Neural cell (in vitro differentiated cells): ENCODE results near the gene LEMD2. TPM values are rescaled to one million over a fixed set of nuclear protein-coding genes. Genes with fewer than 3 reads are reported as not detected.

Experiments used
- H2AFZ ChIP-seq: fragments of 200-600, 300-800 bp; sonication (generic), shearing (Covaris generic); 2 replicates; pipeline ENCODE4 v1.6.0; 2014; ENCODE audit warnings: low read depth, mild to moderate bottlenecking, antibody characterized with exemption, low read length, moderate library complexity
- H3F3A ChIP-seq: fragments of 200-600 bp; shearing (Covaris generic); 2 replicates; pipeline ENCODE4 v1.6.1; 2016; ENCODE audit warnings: mild to moderate bottlenecking, moderate library complexity, mixed read lengths, antibody characterized with exemption, low read length; ENCODE audit not compliant: insufficient read depth, poor library complexity, severe bottlenecking
- H3K27ac ChIP-seq: fragments of 200-600, 300-800 bp; sonication (generic), shearing (Covaris generic); 2 replicates; pipeline ENCODE4 v1.5.1; 2014; ENCODE audit warnings: mild to moderate bottlenecking, low read length, moderate library complexity
- H3K27me3 ChIP-seq: fragments of 300-800, 200-600 bp; sonication (generic), shearing (Covaris generic); 2 replicates; pipeline ENCODE4 v1.6.0; 2014; ENCODE audit warnings: mild to moderate bottlenecking, low read depth, low read length, moderate library complexity; ENCODE audit not compliant: insufficient read depth
- H3K36me3 ChIP-seq: fragments of 300-800, 200-600 bp; sonication (generic), shearing (Covaris generic); 2 replicates; pipeline ENCODE4 v1.5.1; 2014; ENCODE audit warnings: mild to moderate bottlenecking, antibody characterized with exemption, low read length, moderate library complexity; ENCODE audit not compliant: insufficient read depth
- H3K4me2 ChIP-seq: fragments of 300-800, 200-600 bp; sonication (generic), shearing (Covaris generic); 2 replicates; pipeline ENCODE4 v1.6.0; 2014; ENCODE audit warnings: mild to moderate bottlenecking, low read length
- H3K4me3 ChIP-seq: fragments of 300-800, 200-600 bp; sonication (generic), shearing (Covaris generic); 2 replicates; pipeline ENCODE4 v1.5.1; 2014; ENCODE audit warnings: mild to moderate bottlenecking, low read length, moderate library complexity
- H3K79me2 ChIP-seq: fragments of 200-600 bp; shearing (Covaris generic); replicated peaks from 2 replicates; pipeline ENCODE4 v1.6.0; 2014; ENCODE audit warnings: mild to moderate bottlenecking, low read length, moderate library complexity; ENCODE audit not compliant: insufficient read depth
- H3K9ac ChIP-seq: fragments of 300-800, 200-600 bp; sonication (generic), shearing (Covaris generic); 2 replicates; pipeline ENCODE4 v1.6.1; 2016; ENCODE audit warnings: mild to moderate bottlenecking, low read length, mixed read lengths
- H3K9me2 ChIP-seq: fragments of 200-600 bp; shearing (Covaris generic); 2 replicates; pipeline ENCODE4 v1.6.1; 2016; ENCODE audit warnings: mild to moderate bottlenecking, low read length, mixed read lengths; ENCODE audit not compliant: insufficient read depth
- H3K9me3 ChIP-seq: fragments of 200-600, 300-800 bp; sonication (generic), shearing (Covaris generic); 2 replicates; pipeline ENCODE4 v1.6.1; 2016; ENCODE audit warnings: mild to moderate bottlenecking, mixed run types, low read length, moderate library complexity, mixed read lengths
- H4K20me1 ChIP-seq: fragments of 200-600 bp; shearing (Covaris generic); 2 replicates; pipeline ENCODE4 v1.6.1; 2016; ENCODE audit warnings: mild to moderate bottlenecking, mixed run types; ENCODE audit not compliant: insufficient read depth
- EP300 ChIP-seq: fragments of 450-650 bp; conservative IDR thresholded peaks from 2 replicates; pipeline ENCODE4 v1.6.1; 2014; ENCODE audit warnings: antibody characterized with exemption, mild to moderate bottlenecking, moderate library complexity; ENCODE audit not compliant: poor library complexity, severe bottlenecking
- EZH2 ChIP-seq: fragments of 200-600, 300-800 bp; shearing (Covaris generic), sonication (generic); IDR thresholded peaks from 2 replicates; pipeline ENCODE4 v1.6.1; 2014; ENCODE audit warnings: antibody characterized with exemption, low read length, borderline replicate concordance, mild to moderate bottlenecking; ENCODE audit not compliant: insufficient read depth, poor library complexity, severe bottlenecking
- MXI1 ChIP-seq: fragments of 450-650 bp; conservative IDR thresholded peaks from 2 replicates; pipeline ENCODE4 v1.6.1; 2014; ENCODE audit warnings: antibody characterized with exemption, mild to moderate bottlenecking; ENCODE audit not compliant: poor library complexity, severe bottlenecking
- POLR2AphosphoS5 ChIP-seq: IDR thresholded peaks from 2 replicates; pipeline ENCODE4 v1.6.1; 2012
- RAD21 ChIP-seq: fragments of 450-650 bp; conservative IDR thresholded peaks from 2 replicates; pipeline ENCODE4 v1.6.1; 2014; ENCODE audit warnings: antibody characterized with exemption, mild to moderate bottlenecking, moderate library complexity
- SMC3 ChIP-seq: fragments of 450-650 bp; conservative IDR thresholded peaks from 2 replicates; pipeline ENCODE4 v1.6.1; 2014; ENCODE audit warnings: antibody characterized with exemption, mild to moderate bottlenecking, moderate library complexity; ENCODE audit not compliant: poor library complexity
- TAF1 ChIP-seq: IDR thresholded peaks from 2 replicates; pipeline ENCODE4 v1.6.1; 2012; ENCODE audit warnings: low read depth
- polyA plus RNA-seq: library from polyadenylated mRNA; depleted of rRNA; stranded (reverse); fragments of >200 nt; gene quantifications from 2 replicates; pipeline ENCODE4 v1.2.3, GENCODE V29; 2014
- TF ChIP-seq, protein P1 (sequence below): IDR thresholded peaks from 2 replicates; pipeline ENCODE4 v1.6.1; 2012; ENCODE audit warnings: borderline replicate concordance
- TF ChIP-seq, protein P2 (sequence below): fragments of 450-650 bp; IDR thresholded peaks from 2 replicates; pipeline ENCODE4 v1.5.1; 2014; ENCODE audit warnings: antibody characterized with exemption, mild to moderate bottlenecking, moderate library complexity; ENCODE audit not compliant: poor library complexity, severe bottlenecking

Gene LEMD2
- polyA plus RNA-seq, 1 donor from 2014 or later = 84.6 TPM

DNA sequence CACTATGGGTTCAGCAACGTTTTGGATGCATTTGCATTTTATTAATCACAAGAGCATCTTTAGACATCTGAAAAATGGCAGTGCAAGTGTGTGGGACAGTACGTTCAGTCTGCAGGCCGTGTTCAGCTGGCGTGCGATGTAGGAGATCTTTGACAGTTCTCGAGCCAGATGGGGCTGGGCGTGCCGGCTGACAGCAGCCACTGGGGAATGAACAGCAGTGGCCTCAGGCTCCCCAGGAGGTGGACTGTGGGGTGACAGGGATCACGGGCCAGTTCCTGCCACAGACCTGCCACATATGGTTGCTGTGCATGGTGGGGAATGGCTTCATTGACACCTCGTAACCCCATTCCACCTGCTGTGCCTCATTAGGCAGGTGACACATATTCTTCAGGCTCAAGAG, 31.3 kb upstream of the LEMD2 start:
- TF ChIP-seq RAD21 (no peak), MXI1 (no peak), SMC3 (no peak), POLR2AphosphoS5 (no peak), EP300 (no peak)
- TF ChIP-seq, protein P1, sequence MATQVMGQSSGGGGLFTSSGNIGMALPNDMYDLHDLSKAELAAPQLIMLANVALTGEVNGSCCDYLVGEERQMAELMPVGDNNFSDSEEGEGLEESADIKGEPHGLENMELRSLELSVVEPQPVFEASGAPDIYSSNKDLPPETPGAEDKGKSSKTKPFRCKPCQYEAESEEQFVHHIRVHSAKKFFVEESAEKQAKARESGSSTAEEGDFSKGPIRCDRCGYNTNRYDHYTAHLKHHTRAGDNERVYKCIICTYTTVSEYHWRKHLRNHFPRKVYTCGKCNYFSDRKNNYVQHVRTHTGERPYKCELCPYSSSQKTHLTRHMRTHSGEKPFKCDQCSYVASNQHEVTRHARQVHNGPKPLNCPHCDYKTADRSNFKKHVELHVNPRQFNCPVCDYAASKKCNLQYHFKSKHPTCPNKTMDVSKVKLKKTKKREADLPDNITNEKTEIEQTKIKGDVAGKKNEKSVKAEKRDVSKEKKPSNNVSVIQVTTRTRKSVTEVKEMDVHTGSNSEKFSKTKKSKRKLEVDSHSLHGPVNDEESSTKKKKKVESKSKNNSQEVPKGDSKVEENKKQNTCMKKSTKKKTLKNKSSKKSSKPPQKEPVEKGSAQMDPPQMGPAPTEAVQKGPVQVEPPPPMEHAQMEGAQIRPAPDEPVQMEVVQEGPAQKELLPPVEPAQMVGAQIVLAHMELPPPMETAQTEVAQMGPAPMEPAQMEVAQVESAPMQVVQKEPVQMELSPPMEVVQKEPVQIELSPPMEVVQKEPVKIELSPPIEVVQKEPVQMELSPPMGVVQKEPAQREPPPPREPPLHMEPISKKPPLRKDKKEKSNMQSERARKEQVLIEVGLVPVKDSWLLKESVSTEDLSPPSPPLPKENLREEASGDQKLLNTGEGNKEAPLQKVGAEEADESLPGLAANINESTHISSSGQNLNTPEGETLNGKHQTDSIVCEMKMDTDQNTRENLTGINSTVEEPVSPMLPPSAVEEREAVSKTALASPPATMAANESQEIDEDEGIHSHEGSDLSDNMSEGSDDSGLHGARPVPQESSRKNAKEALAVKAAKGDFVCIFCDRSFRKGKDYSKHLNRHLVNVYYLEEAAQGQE = no peak
- H4K20me1 ChIP-seq = no peaks in the 10 kb centered on the region

DNA sequence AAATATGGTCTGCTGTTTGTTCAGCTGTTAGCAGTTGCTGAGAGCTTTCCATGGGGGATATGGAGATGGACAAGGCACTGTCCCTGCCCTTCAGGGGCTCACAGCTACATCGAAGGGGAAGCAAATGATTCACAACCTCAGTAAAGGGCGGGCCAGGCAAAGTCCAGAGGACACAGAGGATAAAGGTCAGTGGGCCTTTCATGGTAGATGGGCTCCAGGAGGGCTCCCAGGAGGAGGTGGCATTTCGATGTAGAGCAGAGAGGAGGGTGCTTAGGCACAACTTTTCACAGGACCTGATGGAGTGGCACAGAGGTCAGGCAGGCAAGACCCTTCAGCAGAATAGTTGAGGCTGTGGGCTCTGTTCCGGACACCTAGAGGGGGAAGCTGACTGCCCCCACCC, 30.1 kb upstream of the LEMD2 start:
- no peaks in the 10 kb centered on the region for H3F3A ChIP-seq
- no peaks in the 10 kb centered on the region for H3K9me2 ChIP-seq
- no peaks in the 10 kb centered on the region for H3K9me3 ChIP-seq
- no peak overlapping the region for H3K4me2 ChIP-seq
- no peaks in the 10 kb centered on the region for H4K20me1 ChIP-seq
- H2AFZ ChIP-seq = no peak overlapping the region
- no peak overlapping the region for H3K9ac ChIP-seq
- no peaks in the 10 kb centered on the region for H3K79me2 ChIP-seq
- TF ChIP-seq EP300 = no peak
- no peak overlapping the region for H3K27ac ChIP-seq
- no peaks in the 10 kb centered on the region for H3K27me3 ChIP-seq
- no peaks in the 10 kb centered on the region for H3K36me3 ChIP-seq
- no peak overlapping the region for H3K4me3 ChIP-seq

More for the DNA sequence above, 31.3 kb upstream of the LEMD2 start:
- Histone ChIP-seq H3K27ac (no peak overlapping the region), H3K36me3 (no peaks in the 10 kb centered on the region), H3F3A (no peaks in the 10 kb centered on the region), H3K4me3 (no peak overlapping the region), H2AFZ (no peak overlapping the region), H3K79me2 (no peaks in the 10 kb centered on the region), H3K4me2 (no peak overlapping the region), H3K9me3 (no peaks in the 10 kb centered on the region), H3K9ac (no peak overlapping the region), H3K27me3 (no peaks in the 10 kb centered on the region), H3K9me2 (no peaks in the 10 kb centered on the region)

DNA sequence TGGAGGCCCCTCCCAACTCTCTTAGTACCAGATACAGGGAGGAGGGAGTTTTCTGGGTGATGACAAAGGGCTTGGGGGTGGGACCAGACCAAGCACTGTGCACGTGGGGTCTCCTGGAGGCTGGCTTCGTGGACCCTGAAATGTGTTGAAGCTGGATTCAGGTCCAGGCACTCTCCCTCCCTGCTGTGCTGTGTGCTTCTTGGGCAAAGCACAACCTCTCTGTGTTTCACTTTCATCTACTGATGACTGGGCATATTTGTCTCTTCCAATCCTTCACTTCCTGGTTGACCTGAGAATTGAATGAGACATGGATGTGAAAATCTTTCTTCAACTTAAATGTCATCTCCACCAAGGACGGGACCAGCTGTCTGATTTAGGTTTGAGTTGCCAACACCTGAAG, 29.4 kb upstream of the LEMD2 start:
- no peaks in the 10 kb centered on the region for H3K79me2 ChIP-seq
- H3K27me3 ChIP-seq = no peaks in the 10 kb centered on the region
- TF ChIP-seq, protein P2, sequence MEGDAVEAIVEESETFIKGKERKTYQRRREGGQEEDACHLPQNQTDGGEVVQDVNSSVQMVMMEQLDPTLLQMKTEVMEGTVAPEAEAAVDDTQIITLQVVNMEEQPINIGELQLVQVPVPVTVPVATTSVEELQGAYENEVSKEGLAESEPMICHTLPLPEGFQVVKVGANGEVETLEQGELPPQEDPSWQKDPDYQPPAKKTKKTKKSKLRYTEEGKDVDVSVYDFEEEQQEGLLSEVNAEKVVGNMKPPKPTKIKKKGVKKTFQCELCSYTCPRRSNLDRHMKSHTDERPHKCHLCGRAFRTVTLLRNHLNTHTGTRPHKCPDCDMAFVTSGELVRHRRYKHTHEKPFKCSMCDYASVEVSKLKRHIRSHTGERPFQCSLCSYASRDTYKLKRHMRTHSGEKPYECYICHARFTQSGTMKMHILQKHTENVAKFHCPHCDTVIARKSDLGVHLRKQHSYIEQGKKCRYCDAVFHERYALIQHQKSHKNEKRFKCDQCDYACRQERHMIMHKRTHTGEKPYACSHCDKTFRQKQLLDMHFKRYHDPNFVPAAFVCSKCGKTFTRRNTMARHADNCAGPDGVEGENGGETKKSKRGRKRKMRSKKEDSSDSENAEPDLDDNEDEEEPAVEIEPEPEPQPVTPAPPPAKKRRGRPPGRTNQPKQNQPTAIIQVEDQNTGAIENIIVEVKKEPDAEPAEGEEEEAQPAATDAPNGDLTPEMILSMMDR = no peak
- TF ChIP-seq EZH2 (no peak), TAF1 (no peak), SMC3 (no peak), RAD21 (no peak), POLR2AphosphoS5 (no peak), EP300 (no peak), MXI1 (no peak)
- TF ChIP-seq, protein P1 = no peak
- H3F3A ChIP-seq = no peaks in the 10 kb centered on the region
- H3K9ac ChIP-seq = no peak overlapping the region
- no peaks in the 10 kb centered on the region for H3K9me3 ChIP-seq
- H3K27ac ChIP-seq = no peak overlapping the region
- no peaks in the 10 kb centered on the region for H4K20me1 ChIP-seq
- no peaks in the 10 kb centered on the region for H3K36me3 ChIP-seq
- no peaks in the 10 kb centered on the region for H3K9me2 ChIP-seq
- no peak overlapping the region for H3K4me2 ChIP-seq
- no peak overlapping the region for H3K4me3 ChIP-seq
- no peak overlapping the region for H2AFZ ChIP-seq
